B cell (primary cell): Measurements from ENCODE around the gene NPEPL1. TPM values are rescaled to one million over a fixed set of nuclear protein-coding genes. Genes with fewer than 3 reads are reported as not detected.

ENCODE experiments used
- ATAC-seq: fragments of 200-7000 bp; cut with Tn5 transposase; one replicate; pipeline ENCODE4 v1.10.0; 2021; ENCODE audit warnings: low read depth, mild to moderate bottlenecking, moderate number of reproducible peaks, moderate library complexity
- CTCF ChIA-PET: fragments of 350-600 bp; sonication (Branson Sonifier 250); formaldehyde crosslinking; loops from one replicate; lab custom pipeline; 2021; ENCODE audit warnings: antibody characterized with exemption, inconsistent platforms; lab: Charles Lee
- POLR2A ChIA-PET: fragments of 350-600 bp; sonication (Branson Sonifier 250); formaldehyde crosslinking; loops from one replicate; lab custom pipeline; 2021; ENCODE audit warnings: antibody characterized with exemption; lab: Charles Lee
- DNase-seq: peaks from one replicate; pipeline ENCODE4 v3.0.0; 2013
- H2AFZ ChIP-seq: 2 replicates; pipeline ENCODE4 v1.6.1; 2012; ENCODE audit warnings: mild to moderate bottlenecking, low read depth, low read length; ENCODE audit not compliant: insufficient read depth, poor library complexity, severe bottlenecking
- H3K27ac ChIP-seq, 2 donors: 1 replicate in 1 of 2; 2 replicates in 1 of 2; pipeline ENCODE4 v1.5.1; 2012 to 2013; ENCODE audit warnings: low read length in 2 of 2, mild to moderate bottlenecking in 2 of 2, moderate library complexity in 1 of 2
- H3K27me3 ChIP-seq, 4 experiments: fragments of 200-600 bp in 1 of 4; sonication (generic) in 1 of 4; replicated peaks in 1 of 4; 1 replicate in 2 of 4; 2 replicates in 2 of 4; pipeline versions ENCODE4 v1.6.1 to v1.7.0; 2013 to 2016; ENCODE audit warnings: low read length in 3 of 4, mild to moderate bottlenecking in 2 of 4, mixed read lengths in 1 of 4, moderate library complexity in 1 of 4; ENCODE audit not compliant: insufficient read depth in 4 of 4, control insufficient read depth in 3 of 4; ENCODE audit errors: control extremely low read depth in 1 of 4
- H3K36me3 ChIP-seq, 2 experiments: replicated peaks in 1 of 2; 1 replicate in 1 of 2; 2 replicates in 1 of 2; pipeline versions ENCODE4 v1.6.1 to v1.7.1; 2013; ENCODE audit warnings: low read length in 1 of 2; ENCODE audit not compliant: insufficient read depth in 2 of 2, control insufficient read depth in 1 of 2; ENCODE audit errors: control extremely low read depth in 1 of 2, extremely low read depth in 1 of 2
- H3K4me1 ChIP-seq, 2 donors: fragments of 200-600 bp in 1 of 2; sonication (generic) in 1 of 2; 1 replicate in 1 of 2; 2 replicates in 1 of 2; pipeline versions ENCODE4 v1.5.1 to v1.6.1; 2013 to 2017; ENCODE audit warnings: low read length in 2 of 2; ENCODE audit not compliant: control insufficient read depth in 2 of 2, insufficient read depth in 2 of 2
- H3K4me2 ChIP-seq: replicated peaks from 2 replicates; pipeline ENCODE3; 2012; ENCODE audit warnings: mild to moderate bottlenecking, low read depth, low read length; ENCODE audit not compliant: poor library complexity, severe bottlenecking
- H3K4me3 ChIP-seq, 5 experiments: fragments of 200-600 bp in 1 of 5; sonication (generic) in 1 of 5; 1 replicate in 3 of 5; 2 replicates in 2 of 5; pipeline versions ENCODE4 v1.5.1 to v1.7.0; 2011 to 2016; ENCODE audit warnings: low read length in 4 of 5, mild to moderate bottlenecking in 4 of 5, low read depth in 2 of 5, control low read depth in 1 of 5, moderate library complexity in 1 of 5; ENCODE audit not compliant: insufficient read depth in 1 of 5; ENCODE audit errors: control extremely low read depth in 1 of 5, extremely low read depth in 1 of 5
- H3K79me2 ChIP-seq: fragments of 200-600 bp; sonication (generic); one replicate; pipeline ENCODE4 v1.6.0; 2016; ENCODE audit warnings: low read length; ENCODE audit not compliant: control insufficient read depth, insufficient read depth
- H3K9ac ChIP-seq: fragments of 200-600 bp; sonication (generic); 2 replicates; pipeline ENCODE4 v1.6.1; 2017; ENCODE audit warnings: mild to moderate bottlenecking, low read length, moderate library complexity
- H3K9me3 ChIP-seq, 3 donors: one replicate each; pipeline versions ENCODE4 v1.6.1 to v1.7.1; 2013; ENCODE audit warnings: low read length in 2 of 3; ENCODE audit not compliant: control insufficient read depth in 2 of 3, insufficient read depth in 1 of 3; ENCODE audit errors: control extremely low read depth in 1 of 3
- H4K20me1 ChIP-seq: 2 replicates; pipeline ENCODE4 v1.6.0; 2012; ENCODE audit warnings: mild to moderate bottlenecking, low read length; ENCODE audit not compliant: insufficient read depth, control insufficient read depth, poor library complexity, severe bottlenecking
- H3K27ac Mint-ChIP-seq: one replicate; pipeline ENCODE4 v1.8.0; 2021; ENCODE audit warnings: mixed read lengths
- H3K27me3 Mint-ChIP-seq: one replicate; pipeline ENCODE4 v1.8.0; 2021; ENCODE audit warnings: mixed read lengths
- H3K4me1 Mint-ChIP-seq: one replicate; pipeline ENCODE4 v1.8.0; 2021; ENCODE audit warnings: mixed read lengths
- H3K4me3 Mint-ChIP-seq: one replicate; pipeline ENCODE4 v1.8.0; 2021; ENCODE audit warnings: mixed read lengths
- H3K9me3 Mint-ChIP-seq: one replicate; pipeline ENCODE4 v1.8.0; 2022; ENCODE audit warnings: mixed read lengths; ENCODE audit not compliant: insufficient read depth
- CTCF ChIP-seq: fragments of 200-600 bp; IDR thresholded peaks from one replicate; pipeline ENCODE4 v1.8.0; 2022; ENCODE audit warnings: antibody characterized with exemption, mild to moderate bottlenecking
- EZH2 ChIP-seq: IDR thresholded peaks from 2 replicates; pipeline ENCODE4 v1.6.1; 2012; ENCODE audit warnings: borderline replicate concordance, low read depth, mild to moderate bottlenecking, moderate library complexity, low read length; ENCODE audit not compliant: insufficient read depth, poor library complexity, severe bottlenecking
- WGBS: methylation state at CpG from one replicate; pipeline ENCODE4 v1.1.5; 2013; ENCODE audit warnings: missing lambda C conversion rate; ENCODE audit not compliant: insufficient coverage; 5-methylcytosine and 5-hydroxymethylcytosine counted together
- intact Hi-C: fragments of 100-400 bp; cut with micrococcal nuclease; formaldehyde crosslinking; loops from one replicate; pipeline ENCODE4 v1.10.0; 2022
- polyA plus RNA-seq: library from polyadenylated mRNA; depleted of rRNA; stranded (reverse); fragments of >200 nt; gene quantifications from 2 replicates; pipeline ENCODE4 v1.2.3, GENCODE V29; 2012
- total RNA-seq, 2 donors: library from RNA; stranded (reverse); fragments of 120-200 nt in 1 of 2; gene quantifications; 1 replicate in 1 of 2; 2 replicates in 1 of 2; pipeline versions ENCODE4 v1.2.3 to v1.2.4, GENCODE V29; 2013 to 2022

Gene NPEPL1
- total and polyA plus RNA-seq, 2 donors (not counting 1 experiment from before 2014, with no cell fraction given) = 34.3 to 45.1 TPM

GRCh38 chr20:58711266-58712051, 18.9 kb downstream of the NPEPL1 start:
- Histone ChIP-seq H2AFZ (no peak overlapping the region), H3K9ac (no peak overlapping the region), H3K4me3 (no peak overlapping the region), H3K27ac (no peak overlapping the region), H3K4me2 (no peak overlapping the region), H3K79me2 (no peaks in the 10 kb centered on the region), H3K9me3 (no peaks in the 10 kb centered on the region), H3K27me3 (no peaks in the 10 kb centered on the region), H4K20me1 (no peaks in the 10 kb centered on the region), H3K4me1 (no peaks in the 10 kb centered on the region), H3K36me3 (no peaks in the 10 kb centered on the region)
- H3K27me3 Mint-ChIP-seq = no peaks in the 10 kb centered on the region
- no peak overlapping the region for H3K27ac Mint-ChIP-seq
- ChIA-PET CTCF (interaction anchor here (1.2 kb wide), 2 partner anchors 21 to 784 kb away, joined by 3 read pairs; no protein-coding TSS in a partner anchor), POLR2A (no interaction called here)
- intact Hi-C loops = no loop called here
- DNase-seq (no peak), ATAC-seq (no peak)
- WGBS = 96% methylated on average over 20 of the region's 21 CpGs
- TF ChIP-seq EZH2 = no peak
- TF ChIP-seq CTCF = no peak
- H3K4me3 Mint-ChIP-seq = no peak overlapping the region
- no peaks in the 10 kb centered on the region for H3K9me3 Mint-ChIP-seq
- no peaks in the 10 kb centered on the region for H3K4me1 Mint-ChIP-seq

GRCh38 chr20:58712151-58712791, 19.7 kb downstream of the NPEPL1 start:
- Mint-ChIP-seq H3K27ac (no peak overlapping the region), H3K27me3 (no peaks in the 10 kb centered on the region), H3K9me3 (no peaks in the 10 kb centered on the region), H3K4me3 (no peak overlapping the region), H3K4me1 (no peaks in the 10 kb centered on the region)
- H3K79me2 ChIP-seq = no peaks in the 10 kb centered on the region
- no peak overlapping the region for H3K4me2 ChIP-seq
- ChIA-PET CTCF (interaction anchor here (1.2 kb wide), 1 partner anchor 783 kb away, joined by 3 read pairs; no protein-coding TSS in a partner anchor), POLR2A (no interaction called here)
- no peaks in the 10 kb centered on the region for H3K36me3 ChIP-seq
- no peak overlapping the region for H3K4me3 ChIP-seq
- 81% methylated on average over 19 of the region's 19 CpGs for WGBS
- no peak overlapping the region for H3K27ac ChIP-seq
- TF ChIP-seq EZH2 = no peak
- no peak for TF ChIP-seq CTCF
- DNase-seq (no peak), ATAC-seq (no peak)
- no peaks in the 10 kb centered on the region for H3K27me3 ChIP-seq
- H2AFZ ChIP-seq = no peak overlapping the region
- no peaks in the 10 kb centered on the region for H3K4me1 ChIP-seq
- no peak overlapping the region for H3K9ac ChIP-seq
- intact Hi-C loops = no loop called here
- H4K20me1 ChIP-seq = no peaks in the 10 kb centered on the region
- no peaks in the 10 kb centered on the region for H3K9me3 ChIP-seq
